Islet precursor cell (in vitro differentiated cells): Measurements from ENCODE around the gene RC3H2.

Experiments used
- DNase-seq: peaks from one replicate; pipeline ENCODE4 v3.0.0-alpha.2; 2018

The RC3H2 gene, protein sequence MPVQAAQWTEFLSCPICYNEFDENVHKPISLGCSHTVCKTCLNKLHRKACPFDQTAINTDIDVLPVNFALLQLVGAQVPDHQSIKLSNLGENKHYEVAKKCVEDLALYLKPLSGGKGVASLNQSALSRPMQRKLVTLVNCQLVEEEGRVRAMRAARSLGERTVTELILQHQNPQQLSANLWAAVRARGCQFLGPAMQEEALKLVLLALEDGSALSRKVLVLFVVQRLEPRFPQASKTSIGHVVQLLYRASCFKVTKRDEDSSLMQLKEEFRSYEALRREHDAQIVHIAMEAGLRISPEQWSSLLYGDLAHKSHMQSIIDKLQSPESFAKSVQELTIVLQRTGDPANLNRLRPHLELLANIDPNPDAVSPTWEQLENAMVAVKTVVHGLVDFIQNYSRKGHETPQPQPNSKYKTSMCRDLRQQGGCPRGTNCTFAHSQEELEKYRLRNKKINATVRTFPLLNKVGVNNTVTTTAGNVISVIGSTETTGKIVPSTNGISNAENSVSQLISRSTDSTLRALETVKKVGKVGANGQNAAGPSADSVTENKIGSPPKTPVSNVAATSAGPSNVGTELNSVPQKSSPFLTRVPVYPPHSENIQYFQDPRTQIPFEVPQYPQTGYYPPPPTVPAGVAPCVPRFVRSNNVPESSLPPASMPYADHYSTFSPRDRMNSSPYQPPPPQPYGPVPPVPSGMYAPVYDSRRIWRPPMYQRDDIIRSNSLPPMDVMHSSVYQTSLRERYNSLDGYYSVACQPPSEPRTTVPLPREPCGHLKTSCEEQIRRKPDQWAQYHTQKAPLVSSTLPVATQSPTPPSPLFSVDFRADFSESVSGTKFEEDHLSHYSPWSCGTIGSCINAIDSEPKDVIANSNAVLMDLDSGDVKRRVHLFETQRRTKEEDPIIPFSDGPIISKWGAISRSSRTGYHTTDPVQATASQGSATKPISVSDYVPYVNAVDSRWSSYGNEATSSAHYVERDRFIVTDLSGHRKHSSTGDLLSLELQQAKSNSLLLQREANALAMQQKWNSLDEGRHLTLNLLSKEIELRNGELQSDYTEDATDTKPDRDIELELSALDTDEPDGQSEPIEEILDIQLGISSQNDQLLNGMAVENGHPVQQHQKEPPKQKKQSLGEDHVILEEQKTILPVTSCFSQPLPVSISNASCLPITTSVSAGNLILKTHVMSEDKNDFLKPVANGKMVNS

DNA sequence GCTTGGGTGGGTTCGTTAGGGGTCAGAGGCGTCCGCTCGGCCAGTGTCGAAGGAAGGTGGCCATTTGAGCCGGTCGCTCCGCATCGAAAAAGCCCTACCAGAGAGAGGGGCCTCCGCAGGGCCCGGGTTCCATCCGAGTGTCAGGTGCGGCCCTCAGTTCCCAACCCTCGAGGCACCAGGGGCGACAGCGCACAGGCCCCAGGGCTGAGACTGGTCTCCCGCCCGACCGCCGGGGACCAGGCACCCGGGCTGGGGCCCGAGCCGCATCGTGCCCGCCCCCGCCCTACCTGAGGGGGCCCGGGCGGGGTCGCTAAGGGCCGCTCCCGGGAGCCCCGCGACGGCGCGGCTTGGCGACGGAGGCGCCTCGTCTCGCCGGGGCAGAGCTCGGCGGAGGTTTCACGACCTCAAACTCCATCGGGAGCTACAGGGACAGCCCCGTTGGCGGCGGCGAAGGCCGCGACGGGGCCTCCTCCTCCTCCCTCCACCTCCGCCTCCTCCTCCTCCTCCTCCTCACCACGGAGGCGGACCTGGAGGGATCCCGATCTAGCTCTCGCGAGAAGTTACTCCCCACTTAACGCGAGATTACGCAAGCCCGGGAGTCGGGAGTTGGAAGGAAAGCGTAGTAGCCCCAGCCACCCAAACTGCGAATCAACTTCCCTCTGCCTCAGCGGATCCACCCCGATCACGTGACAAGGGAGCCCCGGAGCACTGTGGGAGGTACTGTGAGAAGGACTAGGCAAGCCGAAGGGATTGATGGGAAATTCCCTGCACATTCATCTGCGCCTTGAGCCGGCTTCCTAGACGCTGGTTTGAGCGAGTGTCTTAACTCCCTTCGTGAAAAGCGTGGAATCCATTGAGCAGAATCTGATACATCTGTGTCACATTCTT is at the start of gene RC3H2:
Gene RC3H2 (minus strand): TSS at position 537 of the 888 bp plus-strand sequence. CDS start 7,850 bp downstream, outside the sequence.
- peak; percentile 100 for DNase-seq

DNA sequence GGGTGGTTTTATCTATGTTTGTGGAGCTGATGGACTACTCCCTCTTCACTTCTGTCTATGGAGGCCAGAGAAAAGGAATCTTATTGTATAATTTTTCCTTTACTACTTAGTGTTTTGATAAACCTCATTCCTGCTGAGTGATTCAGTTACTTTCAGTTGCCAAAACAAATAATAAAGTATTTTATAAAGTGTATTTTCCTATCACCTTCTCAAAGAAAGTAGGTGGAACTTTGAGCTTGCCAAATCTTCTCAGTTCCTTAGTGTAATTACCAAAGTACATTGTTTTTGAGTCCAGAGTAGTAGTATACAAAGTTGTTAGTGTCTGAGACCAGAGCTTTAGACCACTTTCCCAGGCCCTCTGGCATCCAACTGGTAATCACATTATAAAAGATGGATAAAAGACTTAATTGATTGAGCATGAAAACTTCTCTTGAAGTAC is 49.1 kb upstream of the RC3H2 start:
- no peak for DNase-seq

DNA sequence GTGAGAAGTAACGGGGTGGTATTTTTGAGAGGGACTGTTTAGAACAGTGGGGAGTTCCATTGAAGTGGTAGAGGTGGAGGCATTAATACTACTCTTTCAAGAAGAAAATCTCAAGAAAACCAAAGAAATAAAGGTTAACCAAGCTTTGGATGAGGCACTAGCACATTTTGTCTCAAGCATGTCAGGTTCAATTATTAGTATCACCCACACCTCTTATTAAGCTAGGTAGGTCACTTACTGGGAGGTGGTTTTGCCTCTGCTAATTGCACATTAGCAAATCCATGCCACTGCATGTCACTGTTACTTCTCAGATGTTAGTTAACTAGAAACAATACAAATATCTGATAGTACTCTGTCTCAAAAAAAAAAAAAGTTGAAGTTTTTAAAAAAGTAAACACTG is 45.9 kb upstream of the RC3H2 start:
- DNase-seq = no peak

DNA sequence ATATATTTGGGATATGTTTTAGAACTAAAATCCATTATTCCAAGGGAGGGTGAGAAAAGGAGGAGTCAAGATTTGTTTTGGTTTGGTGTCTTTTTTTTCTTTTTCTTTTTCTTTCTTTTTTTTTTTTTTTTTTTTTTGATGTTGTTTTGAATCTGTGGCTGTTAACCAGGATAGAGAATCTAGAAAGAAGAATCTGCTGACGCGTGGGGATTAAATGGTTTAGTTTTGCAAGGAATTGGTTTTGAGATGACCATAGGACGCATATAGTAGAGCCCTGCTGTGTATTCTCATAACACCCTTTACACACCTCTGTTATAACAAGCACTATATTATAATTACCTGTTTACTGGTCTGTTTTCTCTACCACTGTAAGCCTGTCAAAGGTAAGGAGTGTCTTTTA is 45.1 kb upstream of the RC3H2 start:
- DNase-seq = no peak

DNA sequence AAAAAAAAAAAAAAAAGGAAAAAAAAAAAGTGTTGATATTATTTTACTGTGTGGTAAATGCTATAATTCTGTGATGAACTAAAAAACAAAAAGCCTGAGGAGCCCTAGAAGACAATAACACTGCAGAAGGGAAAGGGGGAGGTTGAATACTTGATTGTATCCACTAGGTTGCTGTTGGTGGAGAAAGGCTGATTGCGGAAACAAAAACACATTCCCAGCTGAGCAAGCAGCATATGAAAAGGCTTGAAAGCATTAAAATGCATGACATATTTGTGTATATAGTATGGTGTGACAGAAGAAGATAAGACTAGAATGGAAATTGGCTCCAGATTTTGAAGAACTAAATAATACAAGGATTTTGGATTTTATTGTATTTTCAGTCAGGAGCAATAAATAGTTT is 44.5 kb upstream of the RC3H2 start:
- no peak for DNase-seq

DNA sequence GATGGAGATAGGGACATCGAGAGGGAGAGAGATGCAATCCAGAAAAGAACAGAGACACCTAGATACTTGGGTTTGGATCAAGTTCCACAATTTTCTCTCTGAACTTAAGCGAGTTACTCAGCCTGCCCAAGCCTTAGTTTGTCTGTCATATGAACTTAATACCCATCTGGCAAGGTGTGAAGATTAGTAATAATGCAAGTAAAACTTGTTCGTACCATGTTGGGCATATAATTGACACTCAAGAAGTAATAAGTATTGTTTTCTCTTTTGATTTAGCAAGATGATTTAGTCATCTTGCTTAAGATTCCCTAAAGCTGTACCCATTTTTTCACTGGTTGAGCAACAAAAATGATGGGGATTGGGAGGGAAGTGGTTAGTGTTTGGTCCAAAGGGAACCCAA is 43.2 kb upstream of the RC3H2 start:
- DNase-seq = no peak

DNA sequence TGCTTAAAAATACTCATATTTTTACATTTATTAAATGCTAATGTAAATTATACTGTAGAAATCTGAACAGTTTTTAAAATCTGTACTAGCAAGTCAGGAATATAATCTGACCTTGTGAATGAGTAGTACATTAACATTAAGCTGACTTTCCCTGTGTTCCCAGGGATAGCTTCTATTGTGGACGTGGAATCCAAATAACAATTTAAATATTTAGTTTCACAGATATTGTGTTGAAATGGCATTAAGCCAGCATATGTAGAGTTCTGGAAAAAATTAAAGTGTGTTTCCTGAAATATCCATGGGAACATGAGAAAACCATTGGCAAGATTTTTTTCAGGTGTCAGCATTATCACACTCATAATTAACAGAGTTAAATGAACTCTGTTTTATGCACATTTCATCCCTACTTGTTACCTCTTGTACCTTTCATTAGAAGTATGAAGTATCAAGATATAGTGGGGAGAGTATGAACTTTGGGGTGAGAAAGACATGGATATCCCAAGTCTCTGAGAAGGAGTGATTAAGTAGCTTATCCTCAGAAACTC is 41.4 kb upstream of the RC3H2 start:
- DNase-seq = no peak

DNA sequence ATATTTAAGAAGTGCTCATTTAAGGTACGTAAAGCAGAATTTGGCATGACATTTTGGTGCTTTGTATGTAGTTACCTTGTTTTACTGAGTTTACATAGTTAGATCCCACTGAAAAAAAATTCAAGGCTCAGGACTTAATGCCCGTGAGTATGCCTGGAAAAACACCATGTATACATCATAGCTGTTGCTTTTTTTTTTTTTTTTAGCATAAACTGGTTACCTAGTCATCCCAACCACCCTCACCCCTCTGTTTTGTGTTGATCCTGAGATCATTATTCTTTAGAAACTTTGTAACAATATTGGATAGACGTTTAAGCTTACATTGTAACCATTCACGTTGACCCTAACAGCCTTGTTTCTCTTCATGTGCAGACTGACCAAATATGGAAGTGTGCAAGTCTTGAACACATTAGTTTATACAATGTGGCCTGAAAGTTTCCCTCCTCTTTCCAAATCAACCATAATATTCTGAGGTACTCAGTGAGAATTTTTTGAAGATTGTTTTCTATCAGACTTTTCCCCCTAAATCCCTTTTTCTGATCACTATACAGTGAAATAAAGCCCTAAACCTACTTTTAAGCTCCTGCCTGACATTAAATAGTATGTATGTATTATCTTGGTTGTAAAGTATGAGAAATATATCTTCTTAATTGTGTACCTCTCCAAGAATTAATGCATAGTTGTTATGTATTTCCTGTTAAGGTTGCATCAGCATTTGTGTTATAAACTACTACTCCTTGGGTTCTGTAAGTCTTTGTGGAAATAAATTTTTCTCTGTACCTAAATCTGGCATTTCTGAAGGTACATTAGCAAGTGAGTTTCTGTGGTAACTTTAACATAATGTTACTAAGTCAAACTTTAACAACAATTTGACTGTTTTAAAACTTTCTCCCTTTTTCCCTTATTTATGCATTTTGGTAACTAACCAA is 40.1 kb upstream of the RC3H2 start:
- no peak for DNase-seq

DNA sequence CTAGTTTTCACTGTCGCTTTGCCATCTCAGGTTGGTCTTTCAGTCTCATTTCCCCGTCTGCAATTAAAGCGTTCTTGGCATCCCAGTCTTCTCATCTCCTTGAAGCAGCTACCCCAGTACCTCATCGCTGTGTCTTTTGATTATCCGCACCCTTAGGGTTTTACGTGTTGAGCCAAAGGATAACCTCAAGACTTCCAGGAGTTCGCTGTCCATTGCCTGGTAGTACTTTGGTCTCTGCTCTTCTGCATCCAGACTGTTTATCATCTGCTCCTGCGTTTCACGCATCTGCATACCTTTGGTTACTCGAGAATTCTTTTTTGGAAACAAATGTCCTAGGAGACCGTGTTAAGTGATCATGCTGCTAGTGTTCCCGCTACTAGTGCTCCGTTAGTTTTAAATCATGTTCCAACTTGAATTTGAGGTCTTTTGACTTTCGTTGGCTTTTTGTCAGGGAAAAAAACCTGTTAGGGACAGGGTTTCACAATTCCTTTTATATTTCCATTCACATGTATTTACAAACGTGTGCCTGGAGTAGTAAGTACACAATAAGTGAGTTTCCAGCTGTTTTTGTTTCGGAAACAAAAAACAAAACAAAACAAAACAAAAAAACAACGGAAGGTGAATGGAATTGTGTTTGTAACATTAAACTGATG is 36.5 kb upstream of the RC3H2 start:
- DNase-seq = peak; percentile 57

DNA sequence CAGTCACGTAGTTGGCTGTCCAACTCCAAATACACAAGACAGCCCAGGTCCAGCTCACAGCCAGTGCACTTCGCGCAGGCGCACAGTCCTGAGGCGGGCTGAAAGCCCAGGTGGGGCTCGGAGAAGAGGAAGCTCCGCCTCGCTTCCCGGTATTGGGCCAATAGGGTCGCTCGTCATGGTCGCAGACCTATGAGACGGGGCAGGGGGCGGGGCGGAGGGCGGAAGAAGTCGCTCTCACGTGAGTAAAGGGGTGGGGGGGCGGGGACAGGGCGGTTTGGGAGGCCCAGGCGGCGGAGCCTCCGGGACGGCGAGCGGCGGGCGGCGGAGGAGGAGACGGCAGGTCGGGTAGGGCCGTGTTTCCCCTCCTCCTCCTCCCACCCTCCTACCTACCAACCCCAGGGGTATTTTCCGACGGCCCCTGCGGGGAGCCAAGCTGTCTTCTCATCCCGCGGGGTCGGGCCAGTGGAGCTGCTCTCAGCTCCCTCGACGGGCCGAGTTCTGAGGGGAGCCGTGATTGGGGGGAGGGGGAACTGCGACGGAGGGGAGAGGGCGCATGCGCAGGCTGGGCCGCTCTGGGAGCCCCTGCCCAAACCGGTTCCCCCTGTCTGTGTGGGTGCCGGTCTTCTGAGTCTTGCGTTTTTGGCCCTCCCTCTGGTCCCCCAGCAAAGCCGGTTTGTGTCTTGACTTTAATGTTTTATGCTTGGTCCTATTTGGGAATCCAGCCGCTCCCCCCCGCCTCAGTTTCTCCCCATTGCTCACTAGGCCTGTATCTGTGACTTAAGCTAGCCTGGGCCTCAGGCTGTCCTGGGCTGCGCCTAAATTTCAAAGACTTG is 35.8 kb upstream of the RC3H2 start, which contains the start of gene RABGAP1:
Gene RABGAP1 (plus strand): TSS at position 272 of the 833 bp plus-strand sequence. CDS start 16,040 bp downstream, outside the sequence.
- peak; percentile 100 for DNase-seq

DNA sequence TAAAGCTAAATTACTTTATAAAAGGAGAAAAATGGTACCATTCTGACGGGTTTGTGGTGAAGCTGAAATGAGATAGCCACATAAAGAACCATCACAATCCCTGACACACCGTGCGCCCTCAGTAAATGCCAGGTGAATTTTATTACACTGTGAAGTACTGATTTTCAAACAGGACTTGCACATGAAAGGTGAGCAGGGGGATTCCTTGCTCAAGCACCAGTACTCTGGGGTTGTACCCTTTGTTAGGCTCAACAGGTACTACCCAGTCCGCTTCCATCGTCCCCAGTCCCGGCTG is 35.2 kb upstream of the RC3H2 start:
- DNase-seq = no peak

DNA sequence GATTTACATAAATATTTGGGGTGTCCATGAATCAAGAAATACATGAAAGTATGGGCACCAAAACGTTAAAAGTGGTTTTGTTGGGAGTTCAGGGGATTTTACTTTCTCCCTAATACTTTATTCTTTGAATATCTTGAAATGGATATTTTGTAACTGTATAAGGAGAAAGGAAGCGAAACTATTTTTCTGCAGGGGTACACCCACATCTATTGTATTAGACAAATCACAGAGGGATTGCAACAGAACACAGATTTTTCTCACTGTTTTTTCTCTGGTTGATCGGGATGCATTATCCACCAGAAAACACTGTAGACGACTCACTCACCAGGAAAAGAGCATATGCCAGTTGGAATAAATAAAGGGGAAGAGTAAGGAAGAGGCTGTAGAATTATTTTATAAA is 34.4 kb upstream of the RC3H2 start:
- DNase-seq = no peak

DNA sequence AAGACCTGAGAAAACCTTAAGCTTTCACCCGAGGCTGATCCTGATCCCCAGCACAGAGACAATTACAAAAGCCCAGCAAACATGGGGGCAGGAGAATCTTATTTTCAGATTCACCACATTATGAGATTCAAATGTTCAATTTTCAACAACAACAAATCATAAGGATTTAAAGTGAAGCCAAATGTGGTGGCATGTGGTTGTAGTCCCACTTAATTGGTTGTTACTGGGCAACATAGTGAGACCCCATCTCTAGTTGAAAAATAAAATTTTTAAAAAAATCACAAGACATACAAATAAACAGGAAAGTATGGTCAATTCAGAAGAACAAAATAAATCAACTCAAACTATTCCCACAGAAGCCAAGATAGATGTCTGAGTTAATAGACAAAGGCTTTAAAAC is 31.7 kb upstream of the RC3H2 start:
- no peak for DNase-seq

DNA sequence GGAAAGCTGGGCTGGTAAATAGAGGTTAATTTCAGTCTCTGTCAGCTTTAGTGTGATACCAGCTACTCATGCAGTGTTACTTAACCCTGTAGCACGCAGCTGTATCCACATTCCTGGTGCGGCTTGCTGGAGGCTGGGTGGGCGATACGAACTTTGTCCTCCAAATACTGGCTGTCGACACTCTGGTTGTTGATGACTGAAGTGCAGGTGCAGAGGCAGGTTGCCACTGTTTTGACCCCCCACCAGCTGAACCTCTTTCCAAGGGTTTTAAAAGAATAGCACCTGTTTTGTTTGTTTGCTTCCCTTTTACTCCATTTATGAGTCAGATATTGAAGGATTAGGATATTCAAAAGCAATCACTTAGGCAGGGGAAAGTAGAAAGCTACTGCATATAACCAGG is 31.3 kb upstream of the RC3H2 start:
- no peak for DNase-seq

DNA sequence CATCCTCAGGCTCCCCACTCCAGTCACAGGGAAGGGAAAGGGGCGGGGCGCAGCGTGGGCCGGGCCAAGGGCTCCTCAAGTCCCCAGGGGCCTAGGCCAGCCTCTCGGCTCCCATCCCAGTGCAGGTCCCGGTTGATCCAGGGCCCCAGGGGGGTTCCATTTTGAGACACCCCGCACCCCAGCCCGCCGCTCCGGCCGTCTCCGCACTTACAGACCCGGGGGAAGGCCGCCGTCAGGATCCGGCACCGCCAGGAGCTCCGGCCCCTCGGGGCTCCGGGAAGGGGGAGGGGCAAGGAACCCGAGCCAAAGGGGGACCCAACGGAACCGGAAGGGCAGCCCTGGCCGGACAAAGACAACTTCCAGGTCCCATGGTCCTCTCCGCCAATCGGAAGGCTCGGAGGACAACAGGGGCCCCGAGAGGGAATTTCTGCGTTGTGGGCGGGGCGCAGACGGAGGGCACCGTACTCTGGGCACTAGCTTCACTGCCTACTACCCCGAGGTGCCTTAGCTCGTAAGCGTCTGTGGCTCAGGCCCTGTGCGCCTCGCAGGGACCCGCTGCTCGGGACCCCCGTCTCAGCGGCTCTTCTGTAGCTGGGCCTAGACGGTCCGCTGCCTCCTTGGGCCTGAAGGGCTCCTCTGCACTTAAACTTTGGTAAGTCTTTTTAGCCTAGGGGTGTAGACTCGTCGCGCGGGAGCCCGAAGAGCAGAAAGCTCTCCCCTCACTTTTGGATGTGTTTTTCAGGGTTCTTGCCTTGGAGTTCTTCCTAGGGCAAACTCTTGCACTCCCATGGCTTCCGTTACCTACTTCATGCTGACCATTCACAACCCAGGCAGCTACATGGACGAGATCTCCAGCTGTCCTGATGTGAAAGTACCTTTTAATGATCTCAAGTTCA is 26.3 kb upstream of the RC3H2 start, which contains the start of gene ZBTB26:
Gene ZBTB26 (minus strand): TSS at position 287 of the 896 bp plus-strand sequence. CDS start 11,578 bp downstream, outside the sequence.
- peak; percentile 98 for DNase-seq

DNA sequence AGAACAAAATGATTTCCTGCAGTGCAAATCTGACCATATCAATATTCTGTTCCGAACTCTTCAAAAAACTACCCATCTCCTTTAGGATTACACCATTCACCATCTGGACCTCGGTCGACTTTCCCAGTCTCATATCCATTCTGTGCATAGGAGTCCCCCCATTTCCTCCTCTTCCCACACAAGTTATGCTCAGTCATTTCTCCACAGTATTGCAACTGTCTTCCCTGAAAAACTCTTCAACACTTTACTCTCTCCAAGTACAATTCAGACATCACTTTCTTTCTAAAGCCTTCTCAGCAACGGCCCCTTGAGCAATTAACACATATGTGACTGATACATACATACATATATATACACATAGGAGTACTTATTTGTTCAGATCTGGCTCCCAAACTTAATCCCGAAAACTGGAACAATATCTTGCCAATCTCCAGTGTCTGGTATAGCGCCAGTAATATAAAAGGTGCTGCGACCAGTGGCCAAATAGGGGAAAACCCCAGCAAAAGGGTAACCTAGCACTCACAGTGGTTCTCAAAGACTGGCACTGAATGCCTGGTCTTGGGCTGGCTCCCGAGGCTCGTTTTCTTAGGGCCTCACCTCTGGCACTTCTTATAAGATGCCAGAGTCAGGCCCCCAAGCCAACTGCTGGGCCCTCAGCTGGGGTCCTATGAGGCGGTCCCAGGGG is 25.5 kb upstream of the RC3H2 start:
- DNase-seq = no peak

DNA sequence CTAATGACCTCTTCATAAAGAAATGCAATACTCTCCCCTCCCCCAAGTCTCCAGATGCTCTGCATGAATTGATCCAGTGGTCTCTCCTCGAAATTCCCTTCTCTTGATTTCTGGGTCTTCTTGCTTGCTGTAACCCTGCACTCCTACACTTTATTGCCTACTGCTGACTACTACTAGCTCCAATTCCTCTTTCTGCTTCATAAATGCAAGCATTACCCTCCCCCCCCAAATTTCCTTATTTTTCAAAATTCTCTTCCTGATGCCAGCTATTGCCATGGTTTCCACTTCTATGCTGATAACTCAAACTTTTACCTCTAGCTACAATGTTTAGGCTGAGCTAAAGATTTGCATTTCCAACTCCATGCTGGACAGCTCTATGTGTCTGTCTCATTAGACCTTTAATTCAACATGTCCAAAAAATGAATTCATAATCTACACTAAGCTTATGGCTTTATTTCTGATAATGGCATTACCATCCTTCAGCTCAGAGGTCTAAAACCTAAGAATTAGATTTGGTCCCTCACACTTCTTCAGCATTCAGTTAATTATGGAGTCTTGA is 24.7 kb upstream of the RC3H2 start:
- no peak for DNase-seq
